GM12865 (cell line): ENCODE data around the gene MMP13.
"Not testable (repeated sequence)": the region's sequence is repeated elsewhere in the genome, so short reads cannot be mapped to it uniquely, and the experiment has no call there.

Experiments used
- DNase-seq: peaks from one replicate; pipeline ENCODE4 v3.0.0; 2010; ENCODE audit warnings: low read depth
- H3K4me3 ChIP-seq: 2 replicates; pipeline ENCODE4 v1.5.1; 2011; ENCODE audit warnings: mild to moderate bottlenecking, low read depth, low read length, control low read depth
- CTCF ChIP-seq: IDR thresholded peaks from 2 replicates; pipeline ENCODE4 v1.5.1; 2011; ENCODE audit warnings: low read length, control low read depth, low read depth, inconsistent platforms; ENCODE audit not compliant: insufficient read depth; ENCODE audit errors: missing control alignments

MMP13 gene

GRCh38 chr11:102955624-102956023 is at the start of gene MMP13:
TSS of gene MMP13 (minus strand) at chr11:102955732. CDS start at chr11:102955705, 27 bp downstream.
- H3K4me3 ChIP-seq = no peak within 1 kb of the TSS
- TF ChIP-seq CTCF = no peak
- DNase-seq = no peak

GRCh38 chr11:103004234-103004633 is 48.7 kb upstream of the MMP13 start:
- not testable (repeated sequence) for H3K4me3 ChIP-seq, DNase-seq

GRCh38 chr11:102994105-102994504 is 38.6 kb upstream of the MMP13 start:
- no peak overlapping the region for H3K4me3 ChIP-seq
- no peak for TF ChIP-seq CTCF
- DNase-seq = no peak

GRCh38 chr11:102991776-102992175 is 36.2 kb upstream of the MMP13 start:
- DNase-seq = no peak
- no peak overlapping the region for H3K4me3 ChIP-seq
- TF ChIP-seq CTCF = no peak

- no peak for DNase-seq
- no peak for TF ChIP-seq CTCF
- H3K4me3 ChIP-seq = no peak overlapping the region
Observed at GRCh38 chr11:102990145-102990544, 34.6 kb upstream of the MMP13 start.

GRCh38 chr11:102989379-102990047 is 34.0 kb upstream of the MMP13 start:
- no peak overlapping the region for H3K4me3 ChIP-seq
- TF ChIP-seq CTCF = no peak
- DNase-seq = no peak

- no peak for DNase-seq
- no peak overlapping the region for H3K4me3 ChIP-seq
- TF ChIP-seq CTCF = no peak
Observed at GRCh38 chr11:102986815-102987214, 31.3 kb upstream of the MMP13 start.
